Activated effector memory CD4-positive, alpha-beta T cell treated with Interleukin-2 at 50 U/mL for 16 hours (primary cell): ENCODE measurements around the gene CDC14A.

Source experiments
- DNase-seq: peaks from one replicate; pipeline ENCODE4 v3.0.0-alpha.2; 2020

Gene CDC14A

DNA sequence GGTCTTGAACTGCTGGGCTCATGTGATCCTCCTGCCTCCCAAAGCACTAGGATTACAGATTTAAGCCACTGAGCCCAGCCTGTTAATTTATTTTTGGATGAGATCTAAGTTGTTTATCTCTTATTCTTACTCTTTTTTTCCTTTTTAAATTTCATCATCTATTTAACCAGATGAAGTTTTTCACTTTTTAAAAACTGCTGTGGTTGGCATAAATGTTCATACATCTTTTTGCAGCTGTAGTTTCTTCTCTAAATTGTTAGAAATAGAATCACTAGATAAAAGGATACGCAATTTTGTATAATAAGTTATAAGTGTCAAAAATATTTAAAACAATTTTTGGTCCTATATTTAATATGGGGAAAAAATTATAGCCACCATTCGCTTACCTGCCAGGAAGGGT, 105.4 kb downstream of the CDC14A start:
- DNase-seq: no peak

DNA sequence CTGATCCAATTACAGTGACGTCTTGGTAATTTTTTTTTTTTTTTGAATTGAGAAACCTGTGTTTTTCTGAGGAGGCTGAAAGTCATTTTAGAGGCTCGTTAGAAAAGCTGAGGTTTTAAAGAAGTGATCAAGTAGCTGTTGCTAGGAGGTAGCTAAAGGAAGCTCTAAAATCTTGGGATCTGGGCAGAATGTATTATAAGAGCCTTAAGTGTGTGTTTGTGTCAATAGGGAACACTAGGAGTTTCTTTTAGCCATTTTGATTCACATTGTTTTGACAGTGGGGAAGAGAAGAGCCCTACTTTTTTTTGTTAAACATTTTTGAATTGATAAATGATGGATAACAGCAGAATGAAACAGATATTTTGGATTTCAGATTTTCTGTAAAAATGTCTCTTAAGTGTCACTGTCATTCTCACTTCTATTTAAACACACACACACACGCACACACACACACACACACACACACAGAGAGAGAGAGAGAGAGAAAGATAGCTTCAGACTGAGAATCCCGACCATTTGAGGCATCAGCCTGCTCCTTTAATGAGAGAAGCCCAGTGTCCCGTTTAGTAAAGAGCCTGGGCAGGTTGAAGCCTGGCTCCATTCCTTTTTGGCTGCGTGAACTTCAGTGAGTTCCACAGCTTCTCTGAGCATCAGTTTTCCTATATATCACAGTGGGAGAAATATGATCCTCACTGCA, 106.5 kb downstream of the CDC14A start:
- DNase-seq: no peak

DNA sequence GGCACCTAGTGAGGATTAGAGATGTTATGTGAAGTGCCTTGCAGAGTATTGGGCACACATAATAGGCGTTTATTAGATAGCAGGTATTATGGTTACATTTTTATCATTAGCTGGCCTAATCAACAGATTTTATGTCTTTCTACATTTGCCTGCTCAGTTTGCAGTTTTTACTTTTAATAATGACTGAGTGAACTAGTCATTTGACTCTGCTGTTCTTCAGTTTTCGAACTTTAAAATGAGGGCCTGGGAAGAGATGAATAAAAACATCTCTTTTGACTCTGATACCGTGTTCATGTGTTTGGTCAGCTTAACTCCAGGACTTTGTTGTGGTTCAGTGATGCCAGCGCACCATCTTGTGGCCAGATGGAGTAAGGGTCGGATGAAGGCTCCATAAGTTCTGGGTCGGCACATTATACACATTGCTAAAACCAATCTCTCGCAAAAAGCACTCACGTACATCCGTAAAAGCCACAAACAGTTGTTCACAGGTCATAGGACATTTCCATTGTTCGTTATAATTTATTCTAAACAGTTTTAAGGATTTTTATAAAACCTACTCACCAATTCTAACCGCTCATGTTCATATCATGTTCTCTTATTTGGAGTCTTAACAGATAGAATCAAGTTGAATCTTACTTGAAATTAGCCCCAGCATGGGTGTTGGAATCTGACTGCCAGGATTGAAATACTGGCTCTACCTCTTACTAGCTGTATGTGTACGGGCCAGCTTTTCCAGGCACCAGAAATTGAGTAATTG, 107.2 kb downstream of the CDC14A start:
- DNase-seq: peak; percentile 62

DNA sequence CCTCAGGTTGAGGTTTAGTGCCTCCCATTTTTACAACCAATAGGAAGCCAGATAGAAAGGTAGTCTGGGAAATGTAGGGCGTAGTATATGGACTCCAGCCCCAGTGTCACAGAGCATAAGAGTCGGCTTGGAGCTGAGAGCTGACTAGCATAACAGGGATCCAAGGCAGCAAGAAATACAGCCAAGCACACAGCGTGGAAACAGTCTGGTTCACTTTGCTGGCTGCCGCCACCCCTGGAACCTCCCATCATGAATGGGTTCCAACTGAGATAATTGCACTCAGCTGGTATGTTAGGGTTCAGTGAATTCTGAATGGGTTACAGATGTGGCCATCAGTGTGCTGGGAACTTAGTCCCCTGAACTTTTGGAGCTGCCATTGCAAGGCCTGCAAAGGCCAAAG, 108.9 kb downstream of the CDC14A start:
- no peak for DNase-seq

DNA sequence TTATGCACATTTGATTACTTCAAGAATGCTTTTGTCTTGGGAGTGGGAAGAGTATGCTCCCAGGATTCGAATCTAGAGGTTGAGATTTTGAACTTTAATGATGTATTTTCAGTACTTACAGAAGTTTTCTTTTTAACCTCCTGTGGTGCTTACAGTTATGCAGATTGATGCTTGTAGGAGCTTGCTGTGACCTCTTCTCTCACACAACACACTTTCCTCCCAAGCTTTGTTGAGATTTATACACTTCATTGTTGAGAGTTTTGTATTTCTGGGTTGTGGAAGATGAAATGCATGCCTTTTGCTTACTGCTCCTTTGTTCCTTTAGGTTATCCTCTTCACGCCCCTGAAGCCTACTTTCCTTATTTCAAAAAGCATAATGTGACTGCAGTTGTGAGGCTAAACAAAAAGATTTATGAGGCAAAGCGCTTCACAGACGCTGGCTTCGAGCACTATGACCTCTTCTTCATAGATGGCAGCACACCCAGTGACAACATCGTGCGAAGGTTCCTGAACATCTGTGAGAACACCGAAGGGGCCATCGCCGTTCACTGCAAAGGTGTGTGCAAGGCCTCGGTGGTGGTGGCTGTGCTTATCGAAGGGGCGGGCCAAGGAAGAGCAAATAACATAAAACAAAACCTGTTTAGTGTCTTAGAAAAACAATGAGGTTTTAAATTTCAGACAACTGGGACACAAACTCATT, 110.2 kb downstream of the CDC14A start:
- no peak for DNase-seq

DNA sequence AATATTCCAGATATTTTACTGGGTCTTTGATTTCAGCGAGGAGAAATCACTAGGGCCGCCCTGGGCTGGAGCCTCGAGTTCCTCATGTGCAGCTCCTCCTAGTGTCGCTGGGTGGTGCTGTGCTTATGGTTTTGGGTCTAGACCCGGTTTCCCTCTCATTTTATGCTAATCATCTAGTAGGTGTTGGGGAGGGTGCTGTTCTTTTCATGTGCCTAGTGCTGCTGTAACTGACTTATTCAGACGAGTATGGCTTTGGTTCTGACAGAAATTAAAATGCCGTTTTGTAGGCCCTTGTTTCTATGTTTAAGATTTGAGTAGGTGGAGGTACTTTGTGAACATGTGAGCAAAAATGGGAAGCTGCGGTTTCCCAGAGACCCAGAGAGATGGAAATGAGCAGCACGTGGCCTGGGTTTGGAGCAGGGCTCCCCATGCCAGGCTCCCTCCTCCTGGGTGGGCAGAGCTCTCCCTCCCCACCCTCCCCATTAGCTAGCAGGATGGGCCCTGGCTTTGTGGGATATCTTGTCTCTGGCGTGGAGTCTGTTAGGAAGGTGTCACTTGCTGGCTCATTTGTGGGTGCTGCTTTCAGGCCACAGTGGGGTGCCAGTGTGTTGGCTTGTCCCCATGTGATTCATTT, 111.6 kb downstream of the CDC14A start:
- DNase-seq: no peak

DNA sequence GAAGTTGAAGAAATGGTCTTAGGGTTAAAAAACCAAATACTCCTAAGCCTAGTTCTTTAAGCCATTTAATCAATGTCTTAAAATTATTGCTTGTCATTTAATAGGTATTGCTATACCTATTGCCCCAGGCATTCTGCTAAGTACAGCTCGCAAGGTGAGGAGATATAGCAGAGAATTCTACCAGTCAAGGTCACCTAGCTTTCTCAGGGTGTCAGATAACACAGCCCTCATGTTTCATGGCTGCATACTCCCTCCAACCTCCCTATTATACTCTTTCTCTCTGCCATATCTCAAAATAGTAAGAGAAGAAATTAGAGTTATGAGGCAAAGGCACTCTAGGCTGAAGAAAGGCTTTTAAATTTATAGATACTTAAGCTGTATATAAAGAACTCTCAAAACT, 117.3 kb downstream of the CDC14A start:
- no peak for DNase-seq

DNA sequence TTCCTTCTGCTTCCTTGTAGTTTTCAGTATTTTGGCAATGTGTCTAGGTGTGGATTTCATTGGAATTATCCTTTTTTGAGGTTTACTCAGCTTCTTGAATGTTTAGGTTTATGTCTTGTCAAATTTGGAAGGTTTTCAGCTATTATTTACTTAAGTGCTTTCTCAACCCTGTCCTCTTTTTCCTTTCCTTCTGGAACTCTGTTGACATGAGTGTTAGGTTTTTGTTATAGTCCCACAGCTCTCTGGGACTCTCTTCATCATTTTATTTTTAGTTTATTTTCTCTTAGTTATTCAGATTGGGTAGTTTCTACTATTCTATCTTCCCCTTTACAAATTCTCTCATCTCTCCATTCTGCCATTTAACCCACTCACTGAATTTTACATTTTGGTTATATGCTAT, 122.5 kb downstream of the CDC14A start:
- DNase-seq: no peak

DNA sequence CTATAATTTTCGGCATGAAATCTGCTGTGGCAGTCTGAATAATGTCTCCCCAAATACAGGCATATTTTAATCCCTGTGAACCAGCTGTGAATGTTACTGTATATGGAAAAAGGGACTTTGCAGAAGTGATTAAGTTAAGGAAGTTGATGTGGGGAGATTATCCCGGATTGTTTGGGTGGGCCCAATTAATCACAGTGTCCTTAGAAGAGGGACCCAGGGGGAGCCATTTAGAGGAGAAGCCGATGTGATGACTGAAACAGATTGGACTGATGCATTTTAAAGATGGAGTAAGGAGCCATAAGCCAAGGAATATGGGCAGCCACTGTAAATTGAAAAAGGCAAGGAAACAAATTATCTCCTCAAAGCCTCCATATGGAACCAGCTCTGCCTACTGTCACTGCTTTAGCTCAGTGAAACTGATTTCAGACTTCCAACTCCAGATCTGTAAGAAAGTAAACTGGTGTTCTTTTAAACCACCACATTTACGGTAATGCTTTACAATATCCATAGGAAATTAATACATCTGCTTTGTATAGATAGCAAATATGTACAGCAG, 124.5 kb downstream of the CDC14A start:
- no peak for DNase-seq

DNA sequence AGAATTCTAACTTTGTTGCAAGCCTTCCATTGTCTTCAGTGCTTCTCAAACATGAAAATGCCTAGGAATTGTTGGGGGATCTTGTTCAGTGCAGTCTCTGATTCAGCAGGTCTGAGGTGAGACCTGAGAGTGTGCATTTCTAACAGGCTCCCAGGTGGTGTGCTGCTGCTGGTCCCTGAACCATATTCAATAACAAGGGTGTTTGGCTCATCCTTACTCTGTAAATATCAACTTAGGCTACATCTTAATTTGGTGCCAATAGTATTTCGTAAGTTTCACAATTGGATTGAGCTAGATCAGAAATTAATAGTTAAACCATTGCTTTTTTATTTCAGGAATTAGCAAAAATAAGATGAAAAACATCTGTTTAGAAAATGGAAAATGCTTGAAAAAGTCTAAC, 126.5 kb downstream of the CDC14A start:
- DNase-seq: no peak

DNA sequence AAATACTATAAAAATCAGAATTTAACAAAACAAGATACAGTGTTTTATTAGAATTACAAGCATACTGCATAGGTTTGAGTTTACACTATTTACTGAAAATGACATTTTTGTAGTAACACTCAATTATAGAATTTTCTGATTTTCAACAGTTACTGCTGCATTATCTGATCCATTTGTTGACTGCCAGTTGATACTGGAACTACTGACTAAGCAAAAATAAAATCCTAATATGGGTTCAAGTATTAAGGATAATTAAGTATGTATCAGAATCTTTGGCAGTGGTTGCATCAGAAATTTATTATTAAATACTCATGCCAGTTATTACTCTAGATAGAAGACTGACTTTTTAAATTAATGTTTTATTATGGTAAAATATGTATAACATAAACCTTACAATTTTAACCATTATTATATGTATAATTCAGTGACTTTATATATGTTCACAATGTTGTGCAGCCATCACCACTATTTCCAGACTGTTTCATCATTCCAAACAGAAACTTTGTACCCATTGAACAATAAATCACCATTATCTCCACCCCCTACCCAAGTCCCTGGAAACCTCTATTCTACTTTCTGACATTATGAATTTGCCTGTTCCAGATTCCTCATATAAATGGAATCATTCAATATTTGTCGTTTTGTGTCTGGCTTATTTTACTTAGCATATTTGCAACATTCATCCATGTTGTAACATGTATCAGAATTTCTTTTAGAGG, 127.5 kb downstream of the CDC14A start:
- DNase-seq: no peak

DNA sequence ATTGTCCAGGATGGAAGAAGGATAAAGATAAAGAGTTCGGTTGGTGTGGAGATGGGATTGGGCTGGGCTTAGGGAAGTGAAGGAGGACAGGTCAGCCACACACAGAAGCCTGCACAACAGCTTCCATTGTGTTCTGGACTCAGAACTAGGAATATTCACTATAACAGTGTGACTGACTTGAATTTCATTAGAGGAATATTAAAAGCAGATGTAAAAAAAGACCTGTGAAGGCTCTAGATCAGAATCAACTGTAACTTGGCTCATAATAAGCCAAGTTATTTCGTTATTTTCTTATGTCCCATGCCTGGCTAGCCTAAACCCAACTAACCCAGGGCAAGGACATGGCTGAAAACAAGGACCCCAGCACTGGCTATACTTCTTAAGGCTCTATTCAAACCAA, 129.0 kb downstream of the CDC14A start:
- DNase-seq: no peak

DNA sequence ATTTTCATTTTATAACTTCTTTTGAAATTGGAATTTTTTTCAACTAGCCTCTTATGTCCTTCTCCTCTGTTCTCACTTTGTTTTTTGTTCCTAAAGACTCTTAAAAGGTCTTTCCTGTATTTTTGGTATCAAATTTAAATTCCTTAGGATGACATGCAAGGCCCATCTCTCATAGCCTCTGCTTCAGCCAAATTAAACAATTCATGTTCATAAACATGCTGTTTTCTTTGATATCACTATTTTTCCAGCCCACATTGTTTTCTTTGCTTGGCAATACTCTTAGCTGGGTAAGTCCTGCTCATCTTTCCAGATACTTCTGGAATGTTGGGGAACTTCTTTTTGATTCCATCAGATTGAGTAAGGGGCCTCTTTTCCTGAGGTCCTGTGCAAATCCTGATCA, 129.9 kb downstream of the CDC14A start:
- DNase-seq: no peak

DNA sequence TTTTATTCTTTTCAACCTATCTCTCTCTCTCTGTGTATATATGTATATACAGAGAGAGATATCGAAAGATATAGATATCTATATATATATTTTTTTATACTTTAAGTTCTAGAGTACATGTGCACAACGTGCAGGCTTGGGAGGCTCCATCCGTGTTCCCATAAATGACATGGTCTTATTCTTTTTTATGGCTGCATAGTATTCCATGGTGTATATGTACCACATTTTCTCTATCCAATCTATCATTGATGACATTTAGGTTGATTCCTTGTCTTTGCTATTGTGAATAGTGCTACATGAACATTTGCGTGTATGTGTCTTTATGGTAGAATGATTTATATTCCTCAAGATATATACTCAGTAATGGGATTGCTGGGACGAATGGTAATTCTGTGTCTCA, 130.4 kb downstream of the CDC14A start:
- no peak for DNase-seq

DNA sequence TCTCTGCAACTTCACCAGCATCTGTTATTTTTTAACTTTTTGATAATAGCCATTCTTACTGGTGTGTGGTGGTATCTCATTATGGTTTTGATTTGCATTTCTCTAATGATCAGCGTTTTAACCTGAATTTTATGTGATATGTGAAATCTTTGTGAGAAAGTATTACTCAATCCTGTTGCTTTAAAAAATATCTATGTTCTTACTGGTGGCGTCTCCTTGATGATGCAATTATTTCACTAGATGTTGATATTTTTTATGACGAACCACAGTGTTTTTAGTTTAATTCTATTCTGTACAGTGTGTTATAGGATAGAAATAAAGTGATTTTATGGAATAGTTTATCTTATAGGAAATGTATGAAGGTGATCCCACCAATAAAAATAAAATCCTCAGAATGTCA, 130.9 kb downstream of the CDC14A start:
- DNase-seq: no peak

DNA sequence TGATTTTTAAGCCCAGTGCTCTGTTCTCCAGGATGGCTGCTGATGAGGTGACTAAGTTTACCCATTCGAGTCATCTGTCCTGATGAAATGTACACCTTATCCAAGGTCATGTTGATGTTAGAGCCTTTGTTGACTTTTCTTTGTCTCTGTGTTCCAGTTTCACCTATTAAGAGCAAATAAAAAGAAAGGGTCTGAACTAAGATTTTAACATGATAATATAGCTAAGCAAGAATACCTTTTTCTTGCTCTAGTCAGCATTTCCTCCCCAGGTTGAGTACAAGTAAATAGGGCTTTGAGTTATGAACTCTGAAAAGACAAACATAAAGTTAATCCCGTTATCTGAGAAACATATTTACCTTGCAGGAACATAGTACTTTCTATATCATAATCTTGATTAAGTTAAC, 133.6 kb downstream of the CDC14A start:
- no peak for DNase-seq

DNA sequence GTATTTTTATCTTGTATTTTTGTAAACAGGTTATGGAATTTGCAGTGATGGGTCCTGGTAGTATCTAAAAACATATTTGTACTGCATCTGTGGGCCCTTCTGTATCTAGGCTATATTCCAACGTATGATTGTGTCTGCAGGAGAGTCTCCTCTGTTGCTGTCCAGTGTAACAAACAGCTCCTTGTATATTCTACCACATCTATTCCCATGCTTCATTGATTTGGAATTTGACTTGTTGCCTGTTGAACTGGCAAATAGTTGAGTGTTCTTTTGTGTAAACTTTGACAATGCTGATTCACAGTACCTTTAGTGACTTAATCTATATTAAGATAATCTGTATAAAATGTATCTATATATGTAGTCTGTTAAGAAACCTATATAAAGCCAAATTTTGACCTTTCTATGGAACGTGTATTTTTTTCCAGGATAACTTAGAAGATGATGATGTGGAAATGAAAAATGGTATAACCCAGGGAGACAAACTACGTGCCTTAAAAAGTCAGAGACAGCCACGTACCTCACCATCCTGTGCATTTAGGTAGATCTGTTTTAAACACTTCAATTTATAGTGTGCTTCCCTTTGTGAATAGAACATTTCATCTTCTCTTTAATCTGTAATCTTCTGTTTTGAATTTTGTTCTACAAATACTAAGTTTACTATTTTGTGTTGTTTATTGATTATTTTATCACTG, 142.2 kb downstream of the CDC14A start:
- DNase-seq: no peak

DNA sequence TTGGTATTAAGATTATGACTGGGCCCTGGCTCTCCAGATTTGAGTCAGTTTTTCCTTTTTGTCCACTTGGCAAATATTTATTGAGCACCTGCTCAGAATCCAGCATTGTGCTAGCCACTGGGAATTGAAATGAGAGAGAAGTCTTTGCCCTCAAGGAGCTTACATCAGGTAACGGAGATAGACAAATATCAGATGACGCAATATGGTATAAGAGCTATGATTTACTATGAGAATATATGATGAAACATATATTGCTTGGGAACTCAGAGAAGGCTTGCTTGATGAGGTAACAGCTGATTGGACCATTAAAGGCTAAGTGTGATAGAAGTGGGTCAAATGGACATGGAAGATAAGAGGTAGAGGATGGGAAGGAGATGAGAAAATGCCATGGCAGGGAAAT, 144.6 kb downstream of the CDC14A start:
- DNase-seq: no peak

DNA sequence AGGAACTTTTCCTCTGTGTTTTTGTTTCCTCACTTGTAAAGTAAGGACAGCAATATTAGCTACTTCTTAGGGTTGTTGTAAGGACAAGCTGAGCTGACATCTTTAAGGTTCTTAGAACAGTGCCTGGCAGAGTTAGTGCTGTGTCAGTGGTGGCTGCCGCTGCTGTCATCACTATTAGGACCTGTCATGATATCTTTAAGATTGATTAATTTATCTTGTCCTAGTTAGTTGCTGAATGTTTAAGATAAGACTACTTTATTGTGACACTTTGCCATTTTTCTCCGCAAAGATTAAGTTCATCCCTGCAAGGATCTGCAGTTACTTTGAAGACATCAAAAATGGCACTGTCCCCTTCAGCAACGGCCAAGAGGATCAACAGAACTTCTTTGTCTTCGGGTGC, 145.5 kb downstream of the CDC14A start:
- no peak for DNase-seq

DNA sequence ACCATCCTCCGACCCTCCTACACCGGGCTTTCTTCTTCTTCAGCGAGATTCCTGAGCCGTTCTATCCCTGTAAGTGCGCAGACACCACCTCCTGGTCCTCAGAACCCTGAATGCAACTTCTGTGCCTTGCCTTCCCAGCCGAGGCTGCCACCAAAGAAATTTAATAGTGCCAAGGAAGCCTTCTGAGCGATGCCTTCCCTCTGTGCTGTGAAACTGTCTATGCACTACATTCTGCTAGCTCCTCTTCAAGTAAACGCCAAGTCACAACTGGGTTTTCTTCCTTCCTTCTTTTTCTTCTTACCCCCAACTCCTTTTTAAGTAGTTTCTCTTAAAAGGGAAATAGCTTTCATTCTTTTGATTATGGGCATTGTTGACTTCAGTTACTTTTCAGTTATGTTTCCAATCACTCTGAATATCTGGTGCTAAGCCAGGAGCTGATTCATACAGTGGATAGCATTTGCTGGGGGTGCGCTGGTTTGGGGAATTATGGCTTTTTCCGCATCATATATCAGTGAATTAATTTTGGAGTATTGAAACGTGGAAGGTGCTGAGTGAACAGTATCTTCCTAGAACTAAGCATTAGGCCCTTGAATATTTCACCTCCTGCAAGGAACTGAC, 147.0 kb downstream of the CDC14A start:
- DNase-seq: no peak

DNA sequence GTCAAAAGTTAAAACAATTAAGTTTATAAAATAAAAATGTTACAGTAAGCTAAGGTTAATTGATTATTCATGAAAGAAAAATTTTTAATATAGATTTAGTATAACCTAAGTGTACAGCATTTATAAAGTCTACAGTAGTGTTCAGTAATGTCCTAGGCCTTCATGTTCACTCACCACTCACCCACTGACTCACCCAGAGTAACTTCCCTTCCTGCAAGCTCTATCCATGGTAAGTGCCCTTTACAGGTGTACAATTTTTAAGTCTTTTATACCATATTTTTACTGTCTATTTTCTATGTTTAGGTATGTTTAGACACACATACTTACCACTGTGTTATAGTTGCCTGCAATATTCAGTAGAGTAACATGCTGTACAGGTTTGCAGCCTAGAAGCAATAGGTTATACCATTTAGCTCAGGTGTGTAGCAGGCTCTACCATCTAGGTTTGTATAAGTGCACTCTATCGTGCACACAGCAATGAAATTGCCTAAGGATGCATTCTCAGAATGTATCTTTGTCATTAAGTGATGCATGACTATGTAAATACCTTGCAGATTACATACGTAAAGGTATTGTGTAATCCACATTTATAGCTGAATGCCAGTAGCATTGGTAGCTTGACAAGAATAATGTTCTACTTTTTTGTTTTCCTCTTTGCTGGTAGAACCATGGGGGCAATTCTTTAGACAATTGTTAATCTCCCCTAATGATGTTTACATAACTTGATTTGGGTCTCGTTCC, 149.9 kb downstream of the CDC14A start:
- no peak for DNase-seq
